SK-MEL-5 (cell line): ENCODE data around the gene DUSP16. TPM values are rescaled to one million over a fixed set of nuclear protein-coding genes. Genes with fewer than 3 reads are reported as not detected.

Source experiments
- total RNA-seq: library from RNA; depleted of rRNA; stranded (reverse); fragments of >200 nt; shearing (Covaris generic); gene quantifications from 2 replicates; pipeline ENCODE4 v1.2.3, GENCODE V29; 2014; rRNA removed

Gene DUSP16
- total RNA-seq, 1 experiment from 2014 or later: 15.1 TPM

Other genes starting within 250 kb of the DUSP16 start
- 13.6 and 14.9 TPM in 2 replicates for gene MANSC1, start 212.6 kb downstream of the DUSP16 start, total RNA-seq
- gene BORCS5, start 205.8 kb downstream of the DUSP16 start, total RNA-seq: 13.2 and 17.2 TPM in 2 replicates
- gene CREBL2, start 49.0 kb upstream of the DUSP16 start, total RNA-seq: 71.3 and 72.5 TPM in 2 replicates
- 20.5 and 22.5 TPM in 2 replicates for gene GPR19, start 133.3 kb upstream of the DUSP16 start, total RNA-seq
- gene CDKN1B, start 154.5 kb upstream of the DUSP16 start, total RNA-seq: 39.7 and 40.6 TPM in 2 replicates
- 55.9 and 57.6 TPM in 2 replicates for gene APOLD1, start 222.8 kb upstream of the DUSP16 start, total RNA-seq